Measurements from ENCODE around the gene GDI2.

GDI2 gene

DNA sequence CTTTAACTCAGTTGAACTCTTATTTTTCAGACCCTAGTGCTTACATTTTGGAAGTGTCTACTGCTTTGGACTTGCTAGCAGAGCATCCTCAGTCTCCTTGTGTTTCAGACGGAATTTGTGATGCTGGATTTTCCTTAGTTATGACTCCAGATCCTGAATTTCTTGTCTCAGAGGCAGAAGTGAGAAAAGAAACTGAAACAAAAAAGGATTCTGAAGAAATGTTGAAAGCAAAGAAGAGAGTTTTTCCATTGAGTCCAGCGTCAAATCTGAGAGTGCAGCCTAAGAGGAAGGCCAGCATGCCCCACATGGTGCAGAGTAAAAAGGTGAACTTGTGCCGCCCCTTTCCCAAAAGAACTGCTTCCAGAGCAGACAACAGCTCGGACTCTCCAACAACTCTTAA is 82.5 kb downstream of the GDI2 start:
- H3K4me3 ChIP-seq (ENCODE audit: low read depth, low read length): no peak overlapping the region
- POLR2A ChIA-PET: no interaction called here
- CTCF ChIA-PET: interaction anchor here (0.9 kb wide), 1 partner anchor 71 kb away, joined by 3 read pairs; no protein-coding TSS in a partner anchor
- TF ChIP-seq, protein P1, sequence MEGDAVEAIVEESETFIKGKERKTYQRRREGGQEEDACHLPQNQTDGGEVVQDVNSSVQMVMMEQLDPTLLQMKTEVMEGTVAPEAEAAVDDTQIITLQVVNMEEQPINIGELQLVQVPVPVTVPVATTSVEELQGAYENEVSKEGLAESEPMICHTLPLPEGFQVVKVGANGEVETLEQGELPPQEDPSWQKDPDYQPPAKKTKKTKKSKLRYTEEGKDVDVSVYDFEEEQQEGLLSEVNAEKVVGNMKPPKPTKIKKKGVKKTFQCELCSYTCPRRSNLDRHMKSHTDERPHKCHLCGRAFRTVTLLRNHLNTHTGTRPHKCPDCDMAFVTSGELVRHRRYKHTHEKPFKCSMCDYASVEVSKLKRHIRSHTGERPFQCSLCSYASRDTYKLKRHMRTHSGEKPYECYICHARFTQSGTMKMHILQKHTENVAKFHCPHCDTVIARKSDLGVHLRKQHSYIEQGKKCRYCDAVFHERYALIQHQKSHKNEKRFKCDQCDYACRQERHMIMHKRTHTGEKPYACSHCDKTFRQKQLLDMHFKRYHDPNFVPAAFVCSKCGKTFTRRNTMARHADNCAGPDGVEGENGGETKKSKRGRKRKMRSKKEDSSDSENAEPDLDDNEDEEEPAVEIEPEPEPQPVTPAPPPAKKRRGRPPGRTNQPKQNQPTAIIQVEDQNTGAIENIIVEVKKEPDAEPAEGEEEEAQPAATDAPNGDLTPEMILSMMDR (IDR thresholded peaks at IDR 0.05; ENCODE audit: insufficient read depth, low read length, missing control alignments): no peak
- DNase-seq (ENCODE audit: low read depth, low spot score): no peak

DNA sequence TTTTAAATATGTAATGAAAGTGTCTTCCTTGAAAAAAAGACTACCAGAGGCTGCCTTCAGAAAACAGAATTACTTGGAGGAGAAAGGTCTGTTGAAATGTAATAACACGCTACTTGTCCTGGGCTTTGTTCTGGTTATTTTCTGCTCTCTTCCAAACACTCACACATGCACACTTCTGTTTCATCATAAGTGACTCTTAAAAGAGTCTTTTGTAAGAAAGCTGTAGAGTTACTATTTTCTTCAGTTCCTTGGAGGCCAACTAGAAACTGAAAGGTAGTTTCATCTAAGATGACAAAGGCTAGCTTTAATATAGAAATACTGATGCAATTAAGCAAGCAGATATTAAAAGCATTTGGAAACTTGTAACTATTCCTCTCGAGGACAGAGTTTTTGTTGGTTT is 89.5 kb downstream of the GDI2 start:
- no peak overlapping the region for H3K4me3 ChIP-seq (ENCODE audit: low read depth, low read length)
- ChIA-PET POLR2A (no interaction called here), CTCF (interaction anchor here (1.2 kb wide), 1 partner anchor 10 kb away, joined by 3 read pairs; no protein-coding TSS in a partner anchor)
- no peak for DNase-seq (ENCODE audit: low read depth, low spot score)
- TF ChIP-seq, protein P1 (IDR thresholded peaks at IDR 0.05; ENCODE audit: insufficient read depth, low read length, missing control alignments): no peak

DNA sequence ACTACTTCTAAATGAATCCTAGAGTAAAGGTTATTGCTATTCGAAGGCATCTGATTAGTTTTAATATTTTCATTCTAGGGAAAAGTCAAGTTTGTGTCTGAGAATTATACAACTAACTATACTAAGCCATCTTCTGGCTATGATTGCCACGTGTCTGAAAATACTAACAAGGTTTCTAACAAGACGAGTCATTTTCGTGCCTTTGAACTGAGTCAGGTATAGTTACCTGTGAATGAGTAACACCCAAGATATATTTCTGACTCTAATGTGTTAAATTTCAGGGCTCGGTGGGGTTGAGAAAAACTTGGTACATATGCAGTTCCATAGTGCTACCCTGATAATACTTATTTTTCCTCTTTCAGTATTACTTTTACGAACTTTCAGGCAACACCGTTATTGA is 93.1 kb downstream of the GDI2 start:
- DNase-seq (ENCODE audit: low read depth, low spot score): no peak
- TF ChIP-seq, protein P1 (IDR thresholded peaks at IDR 0.05; ENCODE audit: insufficient read depth, low read length, missing control alignments): no peak
- CTCF ChIA-PET: no interaction called here
- POLR2A ChIA-PET: no interaction called here
- H3K4me3 ChIP-seq (ENCODE audit: low read depth, low read length): no peak overlapping the region

DNA sequence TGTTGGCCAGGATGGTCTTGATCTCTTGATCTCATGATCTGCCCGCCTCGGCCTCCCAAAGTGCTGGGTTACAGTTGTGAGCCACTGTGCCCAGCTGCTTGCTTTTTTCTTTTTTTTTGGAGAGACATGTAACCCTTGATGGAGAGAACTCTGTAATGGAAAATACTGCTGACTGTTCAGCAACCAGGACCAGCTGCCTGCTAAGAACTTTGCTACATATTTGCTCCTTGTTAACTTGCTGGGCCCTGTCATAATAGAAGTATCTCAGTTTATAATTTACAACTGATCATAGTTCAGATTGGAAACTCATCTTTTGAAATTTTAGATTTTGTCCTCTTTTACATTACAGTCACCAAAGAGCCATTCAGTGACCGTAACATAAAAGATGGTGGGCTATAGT is 93.7 kb downstream of the GDI2 start:
- ChIA-PET POLR2A (no interaction called here), CTCF (no interaction called here)
- no peak for DNase-seq (ENCODE audit: low read depth, low spot score)
- no peak overlapping the region for H3K4me3 ChIP-seq (ENCODE audit: low read depth, low read length)
- TF ChIP-seq, protein P1 (IDR thresholded peaks at IDR 0.05; ENCODE audit: insufficient read depth, low read length, missing control alignments): no peak

Data from AG04449 (cell line).